Central memory CD4-positive, alpha-beta T cell (primary cell): Measurements from ENCODE around the gene GOSR2.

Experiments
- DNase-seq: peaks from one replicate; pipeline ENCODE4 v3.0.0; 2022
- total RNA-seq, 3 experiments: gene quantifications; one replicate each; lab custom pipeline; 2026; lab: John Stamatoyannopoulos, UW

Gene GOSR2
- 46.6 to 61.2 (median 57.1) reads per million in 3 experiments for total RNA-seq

- peak; percentile 84 for DNase-seq
Observed at GRCh38 chr17:46922804-46923635, at the start of gene GOSR2. Gene GOSR2, plus strand, starts transcription at chr17:46923160. Its CDS starts 33 bp downstream, at chr17:46923193.

GRCh38 chr17:46873941-46874645 lies 48.9 kb upstream of the GOSR2 start:
- no peak for DNase-seq

- no peak for DNase-seq
Observed at GRCh38 chr17:46874906-46875305, 48.1 kb upstream of the GOSR2 start.

- no peak for DNase-seq
Observed at GRCh38 chr17:46875849-46876352, 47.1 kb upstream of the GOSR2 start.

- no peak for DNase-seq
Observed at GRCh38 chr17:46876353-46876887, 46.5 kb upstream of the GOSR2 start.

- no peak for DNase-seq
Observed at GRCh38 chr17:46876926-46877325, 46.0 kb upstream of the GOSR2 start.

- DNase-seq: no peak
Observed at GRCh38 chr17:46877466-46877865, 45.5 kb upstream of the GOSR2 start.

- no peak for DNase-seq
Observed at GRCh38 chr17:46878055-46878454, 44.9 kb upstream of the GOSR2 start.

- no peak for DNase-seq
Observed at GRCh38 chr17:46879101-46879500, 43.9 kb upstream of the GOSR2 start.

GRCh38 chr17:46881015-46881414 lies 41.9 kb upstream of the GOSR2 start:
- DNase-seq: no peak

GRCh38 chr17:46882666-46883065 lies 40.3 kb upstream of the GOSR2 start:
- no peak for DNase-seq

- DNase-seq: no peak
Observed at GRCh38 chr17:46883871-46884520, 39.0 kb upstream of the GOSR2 start.

GRCh38 chr17:46884552-46884951 lies 38.4 kb upstream of the GOSR2 start:
- no peak for DNase-seq

GRCh38 chr17:46885415-46886309 lies 37.3 kb upstream of the GOSR2 start:
- no peak for DNase-seq

GRCh38 chr17:46886310-46886663 lies 36.7 kb upstream of the GOSR2 start:
- no peak for DNase-seq

- no peak for DNase-seq
Observed at GRCh38 chr17:46887717-46888116, 35.2 kb upstream of the GOSR2 start.

GRCh38 chr17:46888727-46889126 lies 34.2 kb upstream of the GOSR2 start:
- no peak for DNase-seq

- DNase-seq: no peak
Observed at GRCh38 chr17:46889519-46889918, 33.4 kb upstream of the GOSR2 start.

GRCh38 chr17:46889992-46890564 lies 32.9 kb upstream of the GOSR2 start:
- no peak for DNase-seq

- DNase-seq: no peak
Observed at GRCh38 chr17:46890638-46891037, 32.3 kb upstream of the GOSR2 start.

GRCh38 chr17:46892192-46892703 lies 30.7 kb upstream of the GOSR2 start:
- no peak for DNase-seq
